Vagina (tissue), 2 donors: ENCODE measurements around the gene PAK1.

Experiments used
- CTCF ChIP-seq, 3 experiments: fragments of 450-650 bp in 2 of 3; fragments of 200-600 bp in 1 of 3; sonication (generic) in 1 of 3; IDR thresholded peaks; one replicate each; pipeline ENCODE4 v1.5.1; 2017 to 2019; ENCODE audit warnings: antibody characterized with exemption in 3 of 3, mild to moderate bottlenecking in 2 of 3, moderate library complexity in 2 of 3
- POLR2A ChIP-seq, 2 donors: fragments of 450-650 bp; IDR thresholded peaks; one replicate each; pipeline ENCODE4 v1.6.1; 2017; ENCODE audit warnings: antibody characterized with exemption in 2 of 2, mild to moderate bottlenecking in 2 of 2, moderate library complexity in 2 of 2

- TF ChIP-seq CTCF (IDR thresholded peaks at IDR 0.05) (no peak), POLR2A (IDR thresholded peaks at IDR 0.05) (no peak)
Measured at GRCh38 chr11:77289737-77290136, 184.2 kb downstream of the PAK1 start.
